ENCODE results near the gene CREB1.
A peak's percentile ranks its signal among the peaks of the same experiment; 100 is the strongest.
"Not testable (repeated sequence)": the region's sequence is repeated elsewhere in the genome, so short reads cannot be mapped to it uniquely, and the experiment has no call there.

The CREB1 gene

DNA sequence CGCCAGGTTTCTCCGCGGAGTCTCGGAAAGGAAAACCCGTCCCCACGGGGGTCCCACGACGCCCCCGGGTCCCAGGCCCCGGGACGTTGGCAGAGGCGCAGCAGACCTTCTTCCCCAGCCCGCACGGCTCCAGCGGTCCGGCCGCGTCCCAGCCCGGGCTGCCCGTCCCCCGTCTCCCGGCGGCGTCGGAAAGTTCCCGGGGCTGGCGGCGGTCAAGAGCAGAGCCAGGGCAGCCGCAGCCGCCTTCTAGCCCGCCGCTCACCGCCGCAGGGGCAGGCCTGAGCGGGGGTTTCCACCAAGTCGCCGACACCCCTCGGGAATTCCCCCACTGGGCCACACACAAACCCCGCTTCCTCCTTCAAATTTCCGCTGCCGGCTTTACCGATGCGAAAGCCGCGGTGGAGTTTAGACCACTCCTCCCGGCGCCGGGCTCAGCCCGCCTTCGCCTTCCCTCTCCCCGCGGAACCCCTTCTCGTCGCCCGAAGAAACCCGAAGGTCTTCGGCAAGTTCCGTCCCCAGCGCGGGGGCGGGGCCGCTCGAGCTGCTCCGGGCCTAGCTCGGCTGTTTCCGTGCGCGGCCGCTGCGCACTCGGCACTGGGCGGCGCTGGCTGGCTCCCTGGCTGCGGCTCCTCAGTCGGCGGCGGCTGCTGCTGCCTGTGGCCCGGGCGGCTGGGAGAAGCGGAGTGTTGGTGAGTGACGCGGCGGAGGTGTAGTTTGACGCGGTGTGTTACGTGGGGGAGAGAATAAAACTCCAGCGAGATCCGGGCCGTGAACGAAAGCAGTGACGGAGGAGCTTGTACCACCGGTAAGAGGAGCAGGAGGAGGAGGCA lies at the start of gene CREB1:
Gene CREB1, plus strand, starts transcription at position 633 of the 830 bp plus-strand sequence. CDS start 25,674 bp downstream, outside the sequence.
- peak; percentile 99 to 100 for DNase-seq

DNA sequence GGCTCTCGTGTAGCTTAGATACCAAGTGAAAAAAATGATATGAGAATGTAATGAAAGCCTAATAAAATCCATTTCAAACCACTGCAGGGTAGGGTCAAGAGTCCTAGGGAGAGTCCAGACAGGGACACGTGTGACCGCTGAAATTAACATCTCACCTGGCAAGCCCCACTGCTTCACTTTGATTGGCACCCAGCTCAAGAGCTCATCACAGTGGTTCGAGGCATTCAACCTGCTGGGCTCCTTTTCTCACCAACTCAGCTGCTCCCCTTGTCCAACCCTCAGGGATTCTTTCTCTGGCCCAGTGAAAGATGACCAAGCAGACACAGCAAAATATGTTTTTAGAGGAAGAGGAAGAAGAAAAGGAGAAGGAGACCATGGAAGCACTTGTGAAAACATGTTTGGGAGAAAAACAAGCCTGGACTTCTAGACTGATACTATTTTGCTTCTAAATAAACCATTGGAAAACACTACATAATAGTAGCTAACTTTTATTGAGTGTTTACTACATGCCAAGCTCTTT lies 49.2 kb upstream of the CREB1 start:
- DNase-seq: peak; percentile 42 to 52

DNA sequence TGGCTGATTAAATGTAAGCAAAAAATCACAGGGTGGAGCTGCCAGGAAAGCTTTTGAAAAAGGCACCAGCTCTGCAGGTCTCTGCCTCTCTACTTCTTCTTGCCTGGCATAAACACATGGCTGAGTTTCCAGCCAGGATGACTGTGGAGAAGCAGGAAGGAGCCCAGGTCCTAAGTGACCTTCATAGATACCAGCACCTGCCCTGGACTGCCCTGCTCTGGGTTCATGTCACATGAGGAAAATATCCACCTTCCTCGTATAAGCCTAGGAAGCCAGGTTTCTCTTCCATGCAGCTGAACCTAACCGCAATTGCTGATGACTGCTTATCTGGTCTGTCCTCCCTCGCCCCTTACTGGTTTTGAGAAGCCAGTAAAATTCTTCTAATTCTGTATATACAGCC lies 47.8 kb upstream of the CREB1 start:
- DNase-seq: no peak

DNA sequence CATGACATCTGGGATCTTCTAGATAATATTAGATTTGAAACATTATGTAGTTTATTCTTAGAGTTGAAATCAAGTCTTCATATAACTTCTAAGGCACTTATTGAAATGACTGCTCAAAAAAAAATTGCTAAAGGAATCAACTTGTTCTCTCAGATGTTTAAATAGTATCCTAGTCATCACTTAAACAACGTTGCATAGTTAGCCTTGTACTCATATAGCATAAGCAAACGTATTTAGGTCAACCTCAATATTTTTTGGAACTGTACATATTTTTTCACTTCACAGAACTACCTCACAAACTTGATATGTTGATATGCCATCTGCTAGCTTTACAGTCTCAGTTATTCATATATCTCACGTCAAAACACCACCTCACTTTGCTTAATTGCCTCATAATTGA lies 47.1 kb upstream of the CREB1 start:
- DNase-seq: no peak

DNA sequence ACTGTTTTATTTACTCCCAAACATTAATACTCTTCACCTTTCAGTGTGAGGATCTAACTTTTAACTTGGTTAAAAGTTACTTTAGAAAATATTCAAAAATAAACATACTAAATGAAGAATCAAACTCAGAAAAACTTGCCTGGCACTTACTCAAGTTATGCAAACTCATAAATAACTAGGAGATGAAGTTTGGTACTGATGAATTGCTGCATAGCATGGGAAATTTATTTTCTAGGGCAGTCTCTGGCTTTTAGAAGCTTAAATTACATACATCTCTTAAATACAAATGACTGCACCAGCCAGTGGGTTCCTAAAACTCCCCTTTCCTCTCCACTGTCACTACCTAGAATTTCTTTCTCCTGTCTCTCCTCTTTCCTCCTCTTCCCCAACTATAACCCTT lies 46.7 kb upstream of the CREB1 start:
- DNase-seq: no peak

DNA sequence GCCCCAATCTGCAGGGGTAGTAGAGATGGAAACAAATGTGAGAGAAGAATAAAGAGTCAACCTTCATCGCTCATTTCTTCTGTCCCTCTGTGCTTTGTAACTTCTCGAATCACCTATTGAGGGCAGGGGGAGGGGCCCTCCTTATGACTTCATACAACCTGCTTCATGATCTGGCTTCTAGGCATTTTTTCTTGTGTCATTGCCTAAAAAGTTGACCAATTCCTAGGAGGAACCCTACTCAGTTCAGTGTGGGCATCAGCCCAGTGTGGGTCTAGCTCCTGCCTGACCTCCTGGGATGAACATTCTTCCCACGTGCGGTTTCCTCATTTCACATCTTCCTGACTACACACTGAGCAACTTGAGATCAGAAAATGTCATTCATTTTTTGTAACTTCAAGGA lies 46.3 kb upstream of the CREB1 start:
- peak; percentile 50 to 85 for DNase-seq

DNA sequence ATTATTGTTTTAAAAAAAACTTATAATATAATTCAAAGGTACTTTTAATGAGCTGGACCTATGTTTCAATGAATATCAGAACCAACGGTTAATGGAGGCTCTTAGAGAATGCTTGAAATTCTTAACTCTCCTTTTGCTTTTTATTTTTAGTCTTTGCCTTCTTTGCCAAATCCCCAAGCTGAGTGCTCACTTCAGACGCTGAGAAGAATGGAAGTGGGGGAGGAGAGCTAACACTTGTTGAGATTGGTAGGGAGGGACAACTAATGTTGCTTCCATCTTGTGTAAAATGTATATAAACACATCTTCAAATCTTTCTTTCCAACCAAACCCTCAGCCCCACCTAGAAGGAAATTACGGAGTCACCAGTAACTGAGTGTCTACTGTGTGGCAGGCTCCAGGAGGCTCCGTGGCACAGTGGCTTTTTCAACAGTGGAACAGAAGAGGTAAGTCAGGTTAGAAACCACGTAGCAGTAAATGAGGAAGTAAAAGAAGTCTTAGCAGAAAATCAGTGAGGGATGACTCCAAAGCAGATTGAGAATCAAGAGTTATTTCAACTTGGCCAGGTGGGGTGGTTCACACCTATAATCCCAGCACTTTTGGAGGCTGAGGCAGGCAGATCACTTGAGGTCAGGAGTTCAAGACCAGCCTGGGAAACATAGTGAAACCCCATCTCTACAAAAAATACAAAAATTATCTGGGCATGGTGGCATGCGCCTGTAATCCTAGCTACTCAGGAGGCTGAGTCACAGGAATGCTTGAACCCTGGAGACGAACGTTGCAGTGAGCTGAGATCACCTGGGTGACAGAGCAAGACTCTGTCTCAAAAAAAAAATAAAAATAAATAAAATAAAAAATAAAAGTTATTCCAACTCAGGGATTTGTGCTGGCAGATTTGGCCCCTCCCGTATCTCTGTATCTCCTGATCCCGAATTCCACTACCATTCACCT lies 45.0 kb upstream of the CREB1 start:
- DNase-seq: no peak

DNA sequence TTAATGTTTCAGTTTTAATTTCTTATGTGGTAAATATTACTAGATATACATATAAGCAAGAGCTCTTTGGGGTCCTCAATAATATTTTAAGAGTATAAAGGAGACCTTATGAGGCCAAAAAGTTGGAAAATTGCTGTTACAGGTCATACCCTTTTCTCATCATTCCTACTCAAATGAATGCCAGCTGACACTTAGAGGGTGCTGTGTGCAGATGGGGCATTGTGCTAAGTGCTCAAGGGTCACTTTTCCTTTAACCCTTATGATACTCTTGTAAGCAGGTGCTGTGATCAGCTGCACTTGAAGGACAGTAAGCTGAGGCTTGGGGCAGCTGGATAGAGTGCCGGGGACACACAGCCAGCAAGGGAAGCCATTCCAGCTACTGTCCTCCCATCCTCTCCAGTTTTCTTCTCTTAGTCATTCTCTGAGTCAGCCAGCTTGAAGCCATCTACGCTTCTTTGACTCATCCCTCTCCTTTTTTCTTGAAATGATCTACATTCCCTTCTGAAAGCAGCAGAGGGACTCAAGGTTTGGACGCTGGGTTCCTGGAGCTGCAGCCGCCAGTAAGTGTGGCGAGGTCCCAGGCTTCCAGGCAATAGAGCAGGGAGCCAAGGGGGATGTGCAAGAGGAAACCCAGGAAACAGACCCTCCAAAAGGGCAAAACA lies 42.0 kb upstream of the CREB1 start:
- peak in 1 of 2 donors; percentile 31 for DNase-seq

DNA sequence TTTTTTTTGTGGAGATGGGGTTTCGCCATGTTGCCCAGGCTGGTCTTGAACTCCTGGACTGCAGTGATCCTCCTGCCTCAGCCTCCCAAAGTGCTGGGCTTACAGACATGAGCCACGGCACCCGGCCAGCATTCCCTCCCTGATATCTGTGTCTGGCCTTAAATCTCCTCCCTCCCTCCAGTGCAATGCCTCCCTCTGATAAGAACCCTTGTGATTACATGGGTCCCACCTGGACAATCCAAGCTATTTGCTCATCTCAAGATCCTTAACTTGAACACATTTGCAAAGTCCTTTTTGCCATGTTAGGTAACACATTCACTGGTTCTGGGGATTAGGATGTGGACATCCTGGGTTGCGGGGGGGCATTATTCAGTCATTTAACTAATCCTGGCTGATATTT lies 40.5 kb upstream of the CREB1 start:
- no peak for DNase-seq

DNA sequence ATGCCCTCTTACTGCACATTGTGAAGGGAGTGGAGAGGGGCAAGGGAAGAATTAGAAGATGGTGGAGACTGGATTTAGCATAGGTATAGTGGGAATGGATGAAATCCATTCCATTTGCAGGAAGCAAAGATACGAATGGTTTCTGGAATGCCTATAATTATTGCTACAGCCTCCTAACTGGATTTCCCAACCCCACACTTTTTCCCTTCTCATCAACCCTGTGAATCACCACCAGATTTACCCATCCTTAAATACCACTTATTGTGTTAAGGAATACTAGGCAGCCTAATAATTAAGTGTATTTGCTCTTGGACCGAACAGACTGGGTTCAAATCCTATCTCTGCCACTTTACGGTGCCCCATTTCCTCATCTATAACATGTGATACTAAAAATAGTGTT lies 39.3 kb upstream of the CREB1 start:
- DNase-seq: no peak

DNA sequence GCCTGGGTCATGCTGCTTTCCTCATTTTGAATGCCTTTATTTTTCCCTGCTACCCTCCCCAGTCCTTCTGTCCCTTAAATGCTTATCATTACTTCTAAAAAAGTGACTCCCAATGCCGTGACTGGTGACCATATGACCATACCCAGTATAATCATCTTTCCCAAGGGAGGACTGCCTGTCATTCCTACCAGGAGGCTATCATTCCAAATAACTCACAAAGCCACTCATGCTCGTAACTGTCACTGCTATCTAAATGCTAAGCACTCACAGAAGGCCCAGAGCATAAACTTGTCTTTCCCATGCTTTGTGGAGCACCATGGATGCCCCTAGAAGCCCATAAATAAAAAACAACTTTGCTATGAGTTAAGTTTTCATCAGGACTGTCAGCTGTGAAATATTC lies 38.7 kb upstream of the CREB1 start:
- no peak for DNase-seq

DNA sequence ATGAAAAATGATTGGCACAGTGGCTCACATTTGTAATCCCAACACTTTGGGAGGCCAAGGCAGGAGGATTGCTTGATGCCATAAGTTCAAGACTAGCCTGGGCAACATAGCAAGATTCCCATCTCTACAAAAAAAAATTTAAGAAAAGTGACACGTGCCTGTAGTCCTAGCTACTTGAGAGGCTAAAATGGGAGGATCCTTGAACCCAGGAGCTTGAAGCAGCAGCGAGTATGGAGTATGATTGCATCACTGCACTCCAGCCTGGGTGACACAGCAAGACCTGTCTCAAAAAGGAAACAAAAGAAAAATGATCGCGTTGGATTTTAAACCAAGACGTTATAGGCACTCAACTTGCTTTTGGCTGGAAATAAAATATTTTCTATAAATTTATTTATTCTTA lies 37.8 kb upstream of the CREB1 start:
- DNase-seq: peak in 1 of 2 donors; percentile 20

DNA sequence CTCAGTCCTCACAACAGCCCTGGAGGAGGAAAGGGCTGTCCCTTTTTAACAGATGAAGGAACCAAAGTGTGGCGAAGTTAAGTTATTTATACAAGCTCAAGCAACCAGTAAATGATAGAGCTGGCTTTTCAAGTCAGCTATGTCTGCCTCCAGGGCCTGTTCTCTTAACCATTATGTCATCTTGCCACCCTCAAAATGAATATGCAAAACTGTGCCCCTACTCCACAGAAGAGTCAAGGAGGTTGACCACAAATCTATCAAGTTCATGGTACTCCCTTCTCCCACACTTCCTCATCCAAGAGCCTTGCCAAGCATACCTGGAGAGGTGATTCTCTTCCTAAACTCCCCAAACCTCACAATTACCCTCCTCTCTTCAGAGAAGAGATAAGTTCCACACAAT lies 37.3 kb upstream of the CREB1 start:
- no peak for DNase-seq

DNA sequence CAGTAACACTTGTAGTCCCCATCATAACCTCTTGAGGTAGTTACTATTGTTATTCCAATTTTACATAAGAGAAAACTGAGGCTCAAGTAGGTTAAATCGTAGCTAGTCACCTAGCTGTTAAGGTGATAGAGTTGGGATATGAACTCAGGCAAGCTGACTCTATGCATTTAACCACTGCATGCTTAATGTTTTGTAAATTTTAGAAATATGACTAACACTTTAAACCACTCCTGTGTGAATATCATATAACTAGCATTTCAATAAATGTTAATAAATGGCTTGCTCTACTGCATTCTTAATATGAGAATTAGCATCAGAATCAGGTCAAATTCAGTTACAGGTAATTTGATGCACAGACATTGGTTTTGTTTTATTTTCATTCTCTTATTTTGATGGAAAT lies 35.6 kb upstream of the CREB1 start:
- no peak for DNase-seq

DNA sequence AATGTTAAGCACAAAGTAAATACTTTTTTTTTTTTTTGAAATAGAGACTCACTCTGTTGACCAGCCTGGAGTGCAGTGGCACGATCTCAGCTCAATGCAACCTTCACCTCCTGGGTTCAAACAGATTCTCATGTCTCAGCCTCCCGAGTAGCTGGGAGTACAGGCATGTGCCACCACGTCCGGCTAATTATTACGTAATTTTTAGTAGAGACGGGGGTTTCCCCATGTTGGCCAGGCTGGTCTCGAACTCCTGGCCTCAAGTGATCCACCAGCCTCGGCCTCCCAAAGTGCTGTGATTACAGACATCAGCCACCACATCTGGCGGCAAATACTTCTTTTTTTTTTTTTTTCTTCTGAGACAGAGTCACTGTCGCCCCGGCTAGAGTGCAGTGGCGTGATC lies 32.8 kb upstream of the CREB1 start:
- not testable (repeated sequence) for DNase-seq

DNA sequence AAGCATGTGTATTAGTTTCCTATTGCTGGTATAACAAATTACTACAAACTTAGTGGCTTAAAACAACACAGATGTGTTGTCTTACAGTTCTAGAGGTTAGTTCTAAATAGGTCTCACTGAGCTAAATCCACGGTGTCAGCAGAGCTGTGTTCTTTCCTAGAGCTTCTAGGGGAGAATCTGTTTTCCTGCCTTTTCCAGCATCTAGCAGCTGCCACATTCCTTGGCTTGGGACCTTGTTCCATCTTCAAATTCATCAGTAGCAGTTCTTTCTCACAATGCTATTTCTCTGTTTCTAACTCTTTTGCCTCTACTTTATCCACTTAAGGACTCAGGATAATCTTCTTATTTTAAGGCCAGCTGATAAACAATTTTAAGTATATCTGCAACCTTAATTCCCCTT lies 32.2 kb upstream of the CREB1 start:
- DNase-seq: no peak

DNA sequence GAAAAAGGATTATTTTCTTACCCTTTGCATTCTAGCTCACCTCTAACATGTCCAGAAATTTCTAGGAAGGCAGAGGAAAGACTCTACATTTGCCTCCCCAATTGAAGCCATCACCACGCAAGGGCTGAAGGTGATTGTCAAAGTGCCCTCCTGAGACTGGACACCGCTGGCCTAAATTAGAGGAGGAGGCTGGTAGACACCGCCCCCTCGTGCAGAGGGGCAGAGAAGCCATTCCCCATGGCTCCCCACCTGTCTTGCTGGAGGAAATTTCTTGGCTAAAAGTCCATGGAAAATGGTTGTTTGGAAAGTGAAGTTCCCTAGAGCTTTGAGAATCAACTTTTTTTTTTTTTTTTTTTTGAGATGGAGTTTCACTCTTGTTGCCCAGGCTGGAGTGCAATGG lies 31.3 kb upstream of the CREB1 start:
- DNase-seq: no peak

DNA sequence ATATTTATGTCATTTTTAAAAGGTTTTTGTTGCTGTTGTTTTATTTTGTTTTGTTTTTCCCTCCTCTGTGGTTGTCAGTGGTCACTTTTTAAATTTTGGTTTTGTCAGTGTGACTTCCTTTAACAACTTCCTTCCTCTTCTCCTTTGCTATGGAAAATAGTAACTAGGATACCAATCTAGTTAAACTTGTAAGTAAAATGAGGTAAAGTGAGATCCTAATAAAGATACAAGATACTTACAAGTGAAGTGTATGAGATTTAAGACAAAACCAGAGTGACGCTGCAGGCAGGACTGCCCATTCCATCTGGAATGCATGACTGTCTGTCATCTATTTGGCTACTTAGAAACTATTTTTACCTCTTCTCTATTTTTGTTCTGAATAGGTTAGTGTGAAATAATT lies 30.6 kb upstream of the CREB1 start:
- DNase-seq: peak in 1 of 2 donors; percentile 62

DNA sequence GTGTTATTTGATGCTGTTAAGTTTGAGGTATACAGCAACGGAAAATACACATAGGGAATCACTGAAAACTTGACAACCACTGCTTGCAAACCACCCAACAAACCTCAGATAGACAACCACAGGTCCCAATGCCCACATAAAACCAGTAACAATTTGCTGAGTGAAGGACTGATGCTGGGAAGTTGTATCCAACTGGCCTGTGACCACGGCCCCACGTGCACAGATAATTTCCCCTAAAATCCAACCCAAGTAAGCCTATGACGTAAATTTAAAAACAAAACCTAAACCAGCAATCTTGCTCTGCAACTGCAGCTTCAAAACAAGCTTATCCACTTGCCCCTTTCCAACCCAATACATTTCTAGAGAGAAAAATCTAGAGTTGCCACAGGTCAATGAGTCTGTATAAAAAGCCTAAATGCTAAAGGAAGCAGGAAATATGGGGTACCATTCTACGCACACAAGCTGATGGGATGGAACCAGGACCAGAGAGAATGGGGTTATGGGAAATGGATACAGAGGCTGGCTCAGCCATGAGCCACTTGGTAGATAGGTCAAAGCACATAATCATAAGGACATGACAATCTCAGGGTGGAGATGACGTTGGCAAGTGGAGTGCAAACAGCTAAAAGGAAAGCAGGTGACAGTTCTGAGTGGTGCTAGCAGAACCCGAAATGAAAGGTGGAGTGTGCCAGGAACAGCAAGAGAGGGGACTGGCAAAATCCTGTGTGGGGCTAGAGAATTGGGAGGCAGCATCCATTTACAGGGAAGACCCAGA lies 27.8 kb upstream of the CREB1 start:
- DNase-seq: peak; percentile 52 to 74

DNA sequence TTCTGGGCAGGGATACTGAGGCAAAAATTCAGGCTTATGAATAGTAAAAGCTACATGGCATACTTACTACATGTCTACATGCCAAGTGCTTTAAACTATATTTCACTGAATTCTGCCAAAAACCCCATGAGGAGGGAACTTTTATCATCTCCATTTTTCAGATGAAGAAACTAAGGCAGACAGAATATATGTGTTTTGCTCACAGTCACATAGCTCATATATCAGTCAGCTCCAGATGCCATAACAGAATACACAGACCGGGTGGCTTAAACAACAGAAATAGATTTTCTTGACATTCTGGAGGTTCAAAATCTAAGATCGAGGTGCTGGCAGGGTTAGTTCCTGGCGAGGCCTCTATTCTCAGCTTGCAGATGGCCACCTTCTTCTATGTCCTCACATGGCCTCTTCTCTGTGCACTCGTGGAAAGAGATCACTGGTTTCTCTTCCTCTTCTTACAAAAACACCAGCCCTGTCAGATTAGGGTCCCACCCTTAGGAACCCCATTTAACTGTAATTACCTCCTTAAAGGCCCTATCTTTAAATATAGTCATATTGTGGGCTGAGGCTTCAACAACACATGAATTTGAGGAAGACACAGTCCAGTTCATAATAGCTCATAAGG lies 27.1 kb upstream of the CREB1 start:
- DNase-seq: peak; percentile 71 to 82

DNA sequence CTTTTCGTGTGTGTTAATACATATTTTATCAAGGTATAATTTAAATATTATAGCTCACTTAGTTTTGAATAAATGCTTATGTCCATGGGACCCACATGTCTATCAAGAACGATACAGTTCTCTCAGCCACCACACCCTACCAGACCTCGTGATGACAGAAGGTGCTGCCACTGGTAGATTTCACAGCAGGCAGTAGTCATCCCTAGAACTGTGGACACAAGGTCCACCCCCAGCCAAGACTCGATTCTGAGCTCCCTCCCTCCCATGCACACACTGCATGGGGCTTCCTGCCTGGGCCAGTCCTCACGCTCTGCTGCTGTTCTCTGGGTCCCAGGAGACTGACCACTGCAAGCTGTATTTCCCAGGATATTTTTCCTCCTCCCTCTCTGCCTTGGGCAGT lies 26.5 kb upstream of the CREB1 start:
- peak; percentile 66 to 87 for DNase-seq
